GM19324 (cell line): ENCODE measurements around the gene PIP5K1C.

Experiments used
- ATAC-seq: cut with Tn5 transposase; IDR thresholded peaks from one replicate; pipeline ENCODE4 v1.9.1; 2021; ENCODE audit warnings: mild to moderate bottlenecking, moderate library complexity; ENCODE audit not compliant: unreplicated experiment, low FRiP score

The PIP5K1C gene

DNA sequence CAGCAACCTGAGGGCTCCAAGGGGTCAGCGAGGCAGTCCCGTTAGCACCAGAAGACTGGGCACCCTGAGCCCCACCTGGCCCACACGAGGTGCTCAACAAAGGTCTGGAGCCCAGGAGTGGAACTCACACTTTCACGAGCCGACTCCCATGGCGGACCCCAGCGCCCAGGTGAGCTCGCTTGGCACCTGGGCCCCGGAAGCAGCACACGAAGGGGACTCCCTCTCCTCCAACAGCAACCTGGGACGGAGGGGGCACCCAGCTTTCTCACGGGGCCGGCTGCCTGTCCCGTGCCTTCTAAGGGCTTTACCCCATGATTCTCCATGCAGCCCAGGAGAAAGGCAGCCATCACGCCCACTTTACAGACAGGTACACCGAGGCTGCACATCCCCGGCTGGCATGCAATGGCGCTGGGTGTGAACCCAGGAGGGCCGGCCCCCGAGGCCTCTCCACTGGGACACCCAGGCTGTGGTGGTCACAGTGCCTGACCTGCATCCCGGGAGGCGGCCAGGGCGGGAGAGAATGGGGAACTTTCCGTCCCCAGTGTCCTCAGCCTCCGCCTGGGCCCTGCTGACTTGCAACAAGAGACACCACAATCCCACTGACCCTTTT is 5.0 kb downstream of the PIP5K1C start:
- no peak for ATAC-seq

DNA sequence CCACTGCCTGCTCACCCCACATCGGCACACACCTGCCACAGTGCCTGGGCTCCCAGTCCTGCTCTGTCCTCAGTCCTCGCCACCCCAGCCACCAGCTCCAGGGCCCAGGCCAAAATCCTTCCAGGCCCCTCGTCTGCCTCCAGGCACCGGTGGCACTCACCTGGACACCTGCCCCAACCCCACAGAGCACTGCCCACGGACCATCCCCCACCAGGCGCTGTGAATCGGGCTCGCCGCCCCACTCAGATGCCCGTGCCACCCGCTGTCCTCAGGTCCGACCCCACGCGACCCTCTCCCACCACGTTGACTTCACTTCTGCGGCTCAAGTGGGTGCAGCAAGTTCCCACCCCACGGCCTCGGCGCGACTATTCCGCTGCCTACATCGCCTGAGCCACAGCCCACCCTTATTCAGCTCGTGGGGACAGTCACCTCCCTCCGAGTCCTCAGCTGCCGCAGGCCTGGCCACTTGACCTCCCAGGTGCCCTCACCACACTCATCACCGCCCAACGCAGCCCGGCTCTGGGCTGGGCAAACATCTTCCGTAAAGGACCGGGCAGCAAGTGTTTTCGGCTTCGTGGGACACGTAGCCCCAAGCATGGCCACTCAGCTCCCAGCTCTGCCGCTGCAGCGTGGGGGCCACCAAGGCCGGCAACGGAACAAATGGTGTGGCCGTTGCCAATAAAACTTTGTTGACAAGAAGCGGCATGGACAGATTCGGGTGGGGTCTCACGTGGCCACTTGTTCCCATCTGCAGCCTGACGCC is 5.7 kb downstream of the PIP5K1C start:
- ATAC-seq, result no peak

DNA sequence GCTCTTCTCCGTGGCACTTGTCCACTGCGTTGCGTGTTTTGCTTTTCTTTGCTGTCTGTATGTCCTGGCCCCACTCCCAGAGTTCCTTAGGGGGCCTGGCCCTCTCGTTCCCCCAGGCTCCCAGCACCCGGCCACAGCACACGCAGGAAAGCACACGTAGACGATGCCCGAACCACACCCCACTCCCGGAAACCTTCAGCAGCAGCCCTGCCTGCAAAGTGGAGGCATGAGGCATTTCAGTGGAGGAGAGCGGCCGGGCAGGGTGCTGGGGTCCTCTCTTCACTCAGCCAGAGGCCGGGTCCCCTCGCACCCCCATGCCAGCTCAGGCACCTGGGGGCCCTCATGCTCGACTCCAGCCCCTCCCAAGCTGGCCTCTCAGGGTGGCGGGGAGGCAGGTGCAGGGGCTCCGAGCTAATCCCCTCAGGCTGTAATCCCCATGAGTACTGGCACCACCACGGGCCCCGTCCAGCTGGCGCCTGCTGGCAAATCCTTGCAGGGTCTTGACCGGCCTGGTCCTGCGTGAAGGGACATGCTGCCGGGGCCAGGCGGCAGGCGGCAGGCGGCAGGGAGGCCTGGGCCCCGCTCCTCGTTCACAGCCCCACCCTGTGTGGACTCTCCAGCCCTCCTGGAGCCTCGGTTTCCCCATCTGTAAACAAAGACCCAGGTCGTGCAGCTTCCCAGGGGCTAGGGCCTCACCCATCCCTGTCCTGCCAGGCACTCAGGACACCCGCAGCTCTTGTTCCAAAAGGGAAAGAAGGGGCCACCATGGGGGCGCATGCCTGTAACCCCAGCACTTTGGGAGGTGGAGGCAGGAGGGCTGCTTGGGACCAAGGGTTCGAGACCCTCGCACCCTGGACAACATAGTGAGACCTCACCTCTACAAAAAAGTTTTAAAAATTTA is 7.0 kb downstream of the PIP5K1C start:
- no peak for ATAC-seq

DNA sequence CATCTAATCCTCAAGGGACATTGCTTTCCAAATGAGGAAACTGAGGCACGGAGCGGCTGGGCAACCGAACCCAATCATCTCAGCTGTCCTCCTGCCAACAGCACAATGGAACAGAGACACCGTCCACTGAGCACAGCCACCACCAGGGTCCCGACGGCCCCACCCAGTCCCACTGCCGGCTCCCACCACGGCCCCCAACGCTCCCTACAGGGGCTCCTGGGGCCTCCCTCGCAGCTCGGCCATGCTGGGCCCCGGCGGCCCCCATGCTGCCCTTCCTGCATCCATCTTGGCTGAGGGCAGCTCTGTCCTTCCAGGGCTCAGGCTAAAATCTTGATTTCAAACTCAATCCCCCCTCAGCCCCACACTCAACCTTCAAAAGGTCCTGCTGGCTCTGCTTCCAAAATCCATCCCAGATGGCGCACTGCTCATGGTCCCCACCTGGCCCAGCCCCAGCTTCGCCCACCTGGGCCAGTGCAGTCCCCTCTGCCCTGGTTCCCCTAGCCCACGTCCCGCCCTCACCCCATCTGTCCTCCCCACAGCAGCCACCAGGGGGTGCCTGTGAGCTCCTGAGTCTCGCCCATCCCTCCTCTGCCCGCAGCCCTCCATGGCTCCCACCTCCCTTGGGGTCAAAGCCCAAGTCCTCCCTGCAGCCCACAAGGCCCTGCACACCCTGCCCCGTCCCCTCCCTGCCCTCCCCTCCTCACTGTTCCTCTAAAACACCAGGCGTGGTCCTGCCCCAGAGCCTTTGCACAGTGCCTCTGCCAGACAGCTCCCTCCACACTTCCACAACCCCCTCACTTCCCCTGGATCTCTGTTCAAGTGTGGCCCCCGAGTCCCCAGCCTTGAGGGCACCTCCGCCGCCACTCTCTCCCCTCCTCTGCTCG is 7.9 kb downstream of the PIP5K1C start:
- no peak for ATAC-seq

DNA sequence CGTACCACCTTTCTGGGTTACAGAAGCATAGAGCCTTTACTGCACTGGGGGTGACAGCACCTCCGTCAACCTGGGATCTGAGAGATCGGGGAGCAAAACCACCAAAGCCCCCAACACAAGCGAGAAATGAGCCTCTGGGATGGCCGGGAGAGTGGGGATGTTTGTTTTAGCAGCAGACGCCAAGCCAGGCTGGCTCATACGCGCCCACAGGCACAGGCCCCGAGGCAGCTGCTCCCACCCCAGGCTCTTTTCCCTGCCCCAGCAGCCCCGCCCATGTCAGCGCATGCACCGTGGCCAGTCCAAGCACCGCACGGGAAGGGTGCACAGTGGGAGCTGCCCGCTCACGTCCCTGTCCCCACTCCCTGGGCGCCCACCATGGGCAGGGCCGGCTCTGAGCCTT is 8.5 kb downstream of the PIP5K1C start:
- ATAC-seq, result no peak

DNA sequence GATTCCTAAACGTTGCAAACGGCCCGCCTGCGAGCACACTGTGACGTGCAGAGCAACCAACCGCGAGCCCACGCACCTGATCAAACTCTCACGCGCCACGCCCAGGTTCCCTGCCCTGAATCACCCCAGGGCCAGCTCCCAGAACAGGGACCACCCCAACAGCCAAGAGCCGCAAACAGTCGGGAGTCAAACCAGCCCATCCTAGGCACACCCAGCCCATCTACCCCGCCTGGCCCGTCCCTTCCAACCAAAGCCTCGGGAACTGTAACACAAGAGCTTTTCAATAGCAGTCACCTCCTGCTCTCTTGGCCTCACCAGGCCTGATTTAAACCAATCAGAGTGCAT is 8.9 kb downstream of the PIP5K1C start:
- ATAC-seq, result no peak

DNA sequence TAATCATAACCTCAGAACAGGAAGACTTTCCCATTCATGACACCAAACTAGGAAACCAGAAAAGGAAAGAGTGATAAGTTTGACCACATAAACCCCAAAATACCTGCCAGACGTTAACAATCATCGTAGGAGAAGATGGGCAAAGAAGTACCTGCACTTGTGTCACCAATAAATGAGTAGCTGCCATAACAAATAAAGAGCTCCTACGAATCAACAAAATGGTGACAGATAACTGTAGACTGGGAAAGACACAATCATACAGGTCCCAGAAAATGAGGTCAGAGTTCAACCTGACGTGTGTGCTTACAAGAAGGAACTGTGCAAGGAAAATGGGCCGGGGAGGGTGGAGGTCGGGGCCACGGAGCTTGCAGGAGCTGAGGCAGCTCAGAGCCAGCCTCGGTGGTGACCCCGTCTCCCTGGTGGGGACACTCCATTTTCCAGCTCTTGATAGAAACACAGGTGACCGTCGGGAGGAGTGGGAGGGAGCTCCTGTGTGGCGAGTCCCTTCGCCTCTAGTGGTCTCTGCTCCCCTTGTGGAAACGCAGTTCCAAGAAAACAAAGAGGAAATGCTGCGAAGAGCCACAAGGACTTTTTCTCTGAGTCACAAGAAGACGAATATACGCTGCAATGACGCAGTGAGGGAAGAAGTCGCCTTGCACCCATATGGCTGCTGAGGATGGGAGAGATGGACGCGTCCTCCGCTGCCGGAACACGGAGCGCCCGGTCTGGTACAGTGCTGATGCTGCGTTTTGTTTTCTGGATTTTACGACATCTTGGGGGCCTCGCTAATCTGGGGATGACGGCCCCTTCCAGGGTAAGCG is 9.5 kb downstream of the PIP5K1C start:
- no peak for ATAC-seq

DNA sequence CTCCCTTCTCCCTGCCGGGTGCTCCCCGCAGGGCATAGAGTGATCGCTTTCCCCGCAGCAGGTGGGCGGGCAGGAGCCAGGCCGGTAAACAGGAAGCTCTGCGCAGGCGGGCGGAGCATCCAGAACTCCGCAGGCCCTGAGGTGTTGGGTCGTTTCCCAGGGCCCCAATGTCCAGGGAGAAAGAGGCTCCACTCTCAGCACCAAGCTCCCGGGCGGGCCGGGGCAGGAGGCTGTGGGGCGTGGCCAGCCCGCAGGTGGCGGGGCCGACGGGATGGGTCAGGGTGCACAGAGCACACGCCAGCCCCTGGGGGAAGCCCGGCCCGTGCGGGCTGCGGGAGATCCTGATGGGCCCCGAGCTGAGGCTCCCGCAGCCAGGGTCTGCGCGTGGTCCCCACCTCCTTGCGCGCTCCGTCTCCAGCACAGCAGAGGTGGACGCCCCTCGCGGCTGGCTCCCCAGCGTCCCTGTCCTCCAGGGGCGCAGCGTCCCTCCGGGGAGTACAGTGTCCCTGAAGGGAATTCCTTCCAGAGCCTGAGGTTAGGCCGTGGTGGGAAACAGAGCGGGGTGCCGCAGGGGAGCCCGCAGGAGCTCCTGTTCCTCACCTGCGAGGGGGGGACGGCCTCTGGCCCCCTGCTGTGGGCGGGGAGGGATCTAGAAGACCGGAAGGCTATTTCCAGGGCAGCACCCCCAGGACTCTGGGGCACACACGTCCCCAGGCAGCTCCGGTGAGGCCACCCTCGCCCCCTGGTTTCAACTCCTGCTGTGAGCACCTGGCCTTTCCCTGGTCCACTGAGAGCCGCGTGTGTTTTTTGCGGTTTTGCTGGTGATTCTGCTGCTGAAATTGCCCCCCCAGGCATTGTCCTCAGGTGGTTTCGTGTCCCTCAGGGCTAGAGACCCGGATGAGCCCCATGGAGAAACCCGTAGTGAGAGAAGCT is 12.2 kb downstream of the PIP5K1C start:
- ATAC-seq, result no peak

DNA sequence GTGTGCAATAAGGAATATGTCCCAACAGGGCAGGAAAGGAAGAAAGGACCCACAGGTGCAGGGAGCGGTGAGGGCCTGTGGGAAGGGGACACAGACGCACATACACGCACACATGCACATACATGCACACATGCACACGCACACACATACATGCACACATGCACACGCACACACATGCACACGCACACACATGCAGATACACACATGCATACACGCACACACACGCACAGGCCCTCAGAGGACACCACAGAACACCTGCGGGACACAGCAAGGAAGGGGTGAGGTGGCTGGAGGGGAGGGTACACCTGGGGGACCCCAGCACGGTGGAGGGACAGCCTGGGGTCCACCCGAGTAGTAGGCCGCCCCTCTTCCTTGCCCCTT is 12.9 kb downstream of the PIP5K1C start:
- no peak for ATAC-seq

DNA sequence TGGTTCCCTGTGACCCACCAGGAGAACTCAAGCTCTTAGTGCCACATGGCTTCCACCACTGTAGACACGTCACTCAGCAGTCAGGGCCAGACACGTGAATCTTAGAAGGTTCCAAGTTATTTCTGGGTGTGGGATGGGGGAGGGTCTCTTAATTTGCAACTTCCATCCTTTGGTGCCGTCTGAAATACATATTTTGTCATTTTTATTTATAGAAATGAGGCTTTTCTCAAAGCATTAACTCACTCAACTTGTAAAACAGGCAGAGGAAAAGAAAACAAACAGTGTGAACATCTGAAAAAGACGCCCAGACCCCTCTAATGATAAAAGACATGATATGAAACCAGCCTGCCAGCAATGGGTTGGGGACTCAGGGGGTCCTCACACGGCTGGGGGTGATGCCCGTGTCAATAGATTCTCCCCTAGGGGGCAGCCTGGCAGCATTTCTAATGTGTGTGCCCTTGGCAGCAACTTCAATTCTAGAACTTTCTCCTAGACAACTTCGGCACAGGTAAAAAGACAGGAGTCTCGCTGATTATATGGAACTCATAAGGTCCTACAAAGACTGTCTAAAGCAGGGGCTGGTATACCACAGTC is 15.4 kb downstream of the PIP5K1C start:
- ATAC-seq, result no peak

DNA sequence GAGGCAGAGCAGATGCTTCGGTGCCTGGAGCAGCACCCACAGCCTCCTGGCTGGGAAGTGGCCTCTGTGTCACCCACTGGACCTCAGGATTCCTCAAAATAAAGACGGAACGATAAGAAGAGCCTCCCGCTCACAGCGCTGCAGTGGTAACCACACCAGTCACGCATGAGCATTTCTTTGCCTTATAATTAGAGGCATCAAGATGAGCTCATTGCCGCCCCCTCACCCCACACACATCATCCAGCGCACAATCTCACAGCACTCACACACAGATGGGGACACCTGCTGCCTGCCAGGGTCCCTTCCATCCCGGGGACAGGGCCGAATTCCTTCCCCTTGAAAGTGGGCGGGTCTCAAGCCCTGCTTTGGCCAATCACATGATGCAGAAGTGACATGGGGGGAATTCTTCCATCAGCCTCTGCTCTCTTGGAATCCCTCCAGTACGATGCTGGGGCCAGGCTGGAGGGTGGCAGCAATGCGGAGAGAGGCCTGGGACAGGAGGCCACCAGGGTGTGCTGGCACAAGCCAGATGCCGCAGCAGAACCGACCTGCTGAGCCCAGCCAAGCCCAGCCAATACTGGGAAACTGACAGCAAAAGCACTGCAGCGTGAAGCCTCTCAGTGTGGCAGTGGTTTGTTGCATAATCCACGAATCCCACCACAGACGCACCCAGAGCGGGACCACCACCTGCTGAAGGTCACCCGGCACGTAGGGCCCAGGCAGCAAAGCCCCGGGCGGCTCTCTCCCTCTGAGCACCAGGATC is 16.0 kb downstream of the PIP5K1C start:
- ATAC-seq, result no peak

DNA sequence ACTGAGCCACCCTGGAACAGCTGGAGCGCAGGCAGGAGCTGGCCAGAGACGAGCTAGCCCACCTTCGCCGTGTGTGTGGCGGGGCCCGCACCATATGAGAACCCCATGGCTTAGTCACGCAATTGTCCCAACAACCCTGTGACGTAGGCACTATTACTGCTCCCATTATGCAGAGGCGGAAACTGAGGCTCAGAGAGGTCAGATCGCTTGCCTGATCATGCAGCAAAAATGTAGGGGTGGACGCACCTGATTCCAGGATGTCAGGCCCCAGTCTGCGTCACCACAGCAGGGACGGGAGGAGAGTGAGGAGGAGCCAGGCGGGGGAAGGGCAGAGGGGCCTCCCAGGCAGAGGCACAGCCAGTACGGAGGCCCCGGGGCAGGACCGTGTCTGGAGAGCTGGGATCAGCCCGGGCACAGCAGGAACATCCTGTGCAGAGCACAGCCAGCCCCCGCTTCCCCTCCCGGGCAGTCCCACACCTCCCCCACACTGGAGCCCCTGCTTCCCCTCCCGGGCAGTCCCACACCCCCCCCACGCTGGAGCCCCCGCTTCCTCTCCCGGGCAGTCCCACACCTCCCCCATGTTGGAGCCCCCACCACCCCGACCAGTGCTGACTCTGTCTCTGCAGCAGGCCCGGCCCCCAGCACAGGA is 16.7 kb downstream of the PIP5K1C start:
- ATAC-seq, result no peak

DNA sequence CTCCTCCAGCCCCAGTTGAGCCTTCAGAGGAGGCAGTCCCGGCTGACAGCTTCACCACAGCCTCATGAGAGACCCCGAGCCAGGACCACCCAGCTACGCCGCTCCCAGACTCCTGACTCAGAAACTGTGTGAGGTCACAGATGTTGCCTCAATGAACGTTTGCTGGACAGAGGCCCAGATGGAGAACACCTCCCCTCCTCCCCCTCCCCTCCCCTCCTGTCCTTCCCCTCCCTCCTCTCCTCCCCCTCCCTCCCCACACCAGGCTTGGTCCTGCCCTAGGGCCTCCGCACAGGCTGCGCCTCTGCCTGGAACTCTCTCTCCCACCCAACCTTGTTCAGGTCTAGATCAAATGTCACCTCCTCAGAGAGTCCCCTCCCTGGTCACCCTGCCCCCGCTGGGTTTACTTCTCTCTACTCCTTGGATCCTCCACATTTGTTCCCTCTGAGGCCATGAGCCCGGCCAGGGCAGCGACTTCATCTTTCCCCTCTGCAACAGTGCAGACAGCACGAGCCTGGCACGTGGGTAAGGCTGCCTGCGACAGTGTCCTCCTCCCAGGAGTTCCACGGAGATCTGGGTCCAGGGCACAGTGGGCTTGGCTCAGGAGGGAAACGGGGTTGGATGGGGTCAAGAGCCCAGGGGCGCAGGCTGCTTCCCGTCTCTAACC is 17.4 kb downstream of the PIP5K1C start:
- no peak for ATAC-seq

DNA sequence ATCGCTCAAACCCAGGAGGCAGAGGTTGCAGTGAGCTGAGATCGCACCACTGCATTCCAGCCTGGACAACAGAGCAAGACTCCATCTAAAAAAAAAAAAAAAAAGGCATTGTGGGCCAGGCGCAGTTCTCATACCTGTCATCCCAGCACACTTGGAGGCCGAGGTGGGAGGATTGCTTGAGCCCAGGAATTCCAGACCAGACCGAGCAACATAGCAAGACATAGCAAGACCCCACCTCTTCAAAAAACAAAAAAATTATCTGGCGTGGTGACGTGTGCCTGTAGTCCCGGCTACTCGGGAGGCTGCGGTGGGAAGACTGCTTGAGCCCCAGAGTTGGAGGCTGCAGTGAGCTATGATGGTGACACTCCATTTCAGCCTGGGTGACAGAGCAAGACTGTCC is 18.0 kb downstream of the PIP5K1C start:
- no peak for ATAC-seq

DNA sequence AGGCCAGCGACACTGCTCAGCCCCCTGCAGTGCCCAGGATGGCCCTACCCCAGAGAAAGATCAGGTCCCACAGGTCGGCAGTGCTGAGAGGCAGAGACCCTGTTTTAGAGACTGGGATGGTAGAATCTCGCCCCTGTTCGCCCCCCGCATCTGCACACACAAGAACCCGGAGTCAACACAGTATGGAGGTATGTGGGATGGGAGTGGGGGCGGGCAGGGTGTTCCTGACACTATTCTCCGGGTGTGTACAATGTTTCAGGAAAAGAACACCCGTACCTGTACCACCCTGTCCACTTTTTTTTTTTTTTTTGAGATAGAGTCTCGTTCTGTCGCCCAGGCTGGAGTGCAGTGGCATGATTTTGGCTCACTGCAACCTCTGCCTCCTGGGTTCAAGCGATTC is 19.3 kb downstream of the PIP5K1C start:
- no peak for ATAC-seq

DNA sequence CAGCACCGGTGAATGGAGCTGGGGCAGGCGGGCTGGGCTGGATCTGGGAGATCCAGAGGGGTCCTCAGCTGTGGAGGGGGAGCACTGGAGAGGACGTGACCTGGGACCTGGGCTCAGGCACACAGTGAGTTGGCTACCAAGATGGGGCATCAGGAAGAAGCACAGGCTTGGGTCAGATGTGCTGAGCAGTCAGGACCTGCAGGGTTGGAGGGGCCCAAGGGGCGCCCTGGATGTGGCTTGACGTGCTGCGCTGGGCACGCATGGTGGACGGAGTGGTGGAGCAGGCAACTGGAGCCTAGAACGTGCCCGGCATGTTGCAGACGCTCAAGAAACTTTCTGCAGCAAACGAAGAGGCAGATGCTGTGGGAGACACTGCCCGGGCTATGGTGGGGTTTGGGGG is 20.7 kb downstream of the PIP5K1C start:
- no peak for ATAC-seq

DNA sequence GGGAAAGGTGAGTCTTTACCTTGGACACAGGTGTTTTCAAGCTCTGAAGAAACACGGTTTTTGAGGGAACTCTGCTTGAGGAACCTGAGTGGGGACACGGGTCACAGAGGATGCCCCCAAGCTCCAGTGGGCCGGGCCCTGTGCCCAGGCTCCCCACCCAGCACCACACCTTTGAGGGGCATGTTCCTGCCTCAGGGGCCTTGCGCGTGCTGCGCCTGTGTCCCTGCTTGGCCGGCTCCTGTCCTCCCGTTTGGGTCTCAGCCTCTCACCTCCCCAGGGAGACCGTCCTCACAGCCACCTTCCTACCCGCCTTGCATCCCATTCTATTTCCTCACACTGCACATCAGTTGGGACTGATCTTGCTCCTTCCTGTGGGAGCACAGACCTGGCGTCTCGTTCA is 21.1 kb downstream of the PIP5K1C start:
- ATAC-seq, result no peak
